Measurements from ENCODE around the gene ACACB.
A peak's percentile ranks its signal among the peaks of the same experiment; 100 is the strongest.

The ACACB gene

DNA sequence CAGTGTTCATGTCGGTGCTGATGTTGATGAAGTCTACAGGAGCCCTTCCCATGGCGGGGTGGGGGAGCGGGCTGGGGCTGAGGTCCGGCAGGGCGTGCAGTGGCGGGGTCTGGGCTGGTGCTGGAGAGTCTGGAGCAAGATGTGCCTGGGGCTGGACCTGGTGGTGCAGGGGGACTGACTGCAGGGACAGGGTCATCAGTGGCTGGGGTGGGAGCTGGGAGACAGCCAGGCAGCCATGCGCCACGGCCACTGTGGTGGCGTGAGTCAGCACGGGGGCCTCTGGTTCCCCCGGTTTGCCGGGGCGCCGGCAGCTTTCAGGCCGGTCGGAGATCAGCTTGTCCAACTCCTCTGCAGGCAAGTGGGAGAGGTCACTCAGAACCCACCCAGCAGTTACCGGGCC is 165.1 kb downstream of the ACACB start:
- DNase-seq, result no peak
- intact Hi-C loops (cut with DNase I), result no loop called here

DNA sequence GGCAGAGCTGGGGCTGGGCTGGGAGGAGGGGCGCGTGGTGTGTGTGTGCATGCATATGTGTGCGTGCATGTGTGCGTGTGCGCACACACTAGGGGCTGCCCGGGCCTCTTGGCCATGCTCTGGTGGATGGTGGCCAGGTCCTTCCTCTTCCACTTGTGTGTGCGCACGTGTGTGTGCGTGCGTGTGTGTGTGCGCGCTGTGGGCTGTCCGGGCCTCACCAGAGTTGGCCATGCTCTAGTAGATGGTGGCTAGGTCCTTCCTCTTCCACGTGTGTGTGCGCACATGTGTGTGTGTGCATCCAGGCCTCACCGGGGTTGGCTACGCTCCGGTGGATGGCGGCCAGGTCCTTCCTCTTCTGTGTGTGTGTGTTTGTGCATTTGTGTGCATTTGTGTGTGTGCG is 168.0 kb downstream of the ACACB start:
- DNase-seq, result no peak
- intact Hi-C loops (cut with DNase I), result no loop called here

- intact Hi-C loops (cut with DNase I), result no loop called here
Measured at GRCh38 chr12:109286252-109286651, 169.9 kb downstream of the ACACB start.

DNA sequence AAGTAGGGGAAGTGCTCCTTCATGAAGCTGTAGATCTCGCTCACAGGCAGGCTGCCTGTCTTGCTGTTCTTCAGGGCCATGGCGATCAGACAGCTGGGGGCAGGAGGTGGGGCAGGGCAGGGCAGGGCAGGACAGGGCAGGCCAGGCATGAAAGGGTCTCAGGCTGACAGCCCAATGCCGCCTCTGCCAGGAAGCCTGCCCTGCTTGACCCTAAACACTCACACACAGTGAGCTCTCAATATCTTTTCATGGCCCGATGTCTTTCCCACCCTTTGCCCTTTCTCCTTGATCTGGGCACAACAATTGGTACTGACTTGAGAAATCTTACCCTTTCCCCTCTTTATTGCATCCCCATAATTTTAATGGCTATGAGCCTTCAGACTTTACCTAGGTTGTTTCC is 170.3 kb downstream of the ACACB start:
- intact Hi-C loops (cut with DNase I), result no loop called here
- no peak for DNase-seq

More at GRCh38 chr12:109286252-109286651, 169.9 kb downstream of the ACACB start:
- DNase-seq, result no peak

GRCh38 chr12:109287181-109287580 is 170.8 kb downstream of the ACACB start:
- DNase-seq, result no peak

GRCh38 chr12:109287811-109288469 is 171.6 kb downstream of the ACACB start:
- intact Hi-C loops (cut with DNase I), result no loop called here
- no peak for DNase-seq

More at GRCh38 chr12:109287181-109287580, 170.8 kb downstream of the ACACB start:
- intact Hi-C loops (cut with DNase I), result no loop called here

DNA sequence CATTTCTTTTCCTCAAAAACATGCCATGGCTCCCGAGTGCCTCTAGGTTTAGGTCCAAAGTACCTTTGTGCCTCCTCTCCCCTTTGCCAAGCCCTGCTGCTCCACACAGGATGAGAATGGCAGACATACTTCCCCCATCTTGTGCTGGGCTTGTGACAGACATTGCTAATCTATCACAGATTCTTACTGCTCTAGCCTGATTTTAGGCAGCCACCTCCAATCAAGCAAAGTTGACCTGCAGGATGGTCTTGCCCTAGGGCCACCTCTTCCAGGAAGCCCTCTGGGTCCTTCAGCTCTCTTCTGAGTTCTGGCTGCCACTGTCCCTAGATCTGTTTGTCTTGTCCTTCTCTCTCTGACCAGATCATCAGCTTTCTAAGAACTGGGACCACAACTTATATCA is 172.2 kb downstream of the ACACB start:
- DNase-seq, result no peak
- intact Hi-C loops (cut with DNase I), result no loop called here

DNA sequence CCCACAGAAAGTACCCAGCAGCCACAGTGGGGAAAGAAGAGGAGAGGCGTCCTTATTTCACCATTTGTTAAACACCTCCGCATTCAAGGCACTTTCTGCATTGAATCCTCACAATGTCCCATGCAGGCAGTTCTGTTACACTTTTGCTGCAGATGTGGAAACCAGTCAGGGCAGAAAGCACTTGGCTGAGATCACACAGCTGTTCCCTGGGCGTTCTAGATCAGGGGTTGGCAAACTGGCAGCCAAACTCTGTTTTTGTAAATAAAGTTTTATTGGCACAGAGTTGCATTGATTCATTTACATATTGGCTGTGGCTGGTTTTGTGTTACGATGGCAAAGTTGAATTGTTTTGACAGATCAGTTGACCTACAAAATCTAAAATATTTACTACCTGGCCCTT is 172.6 kb downstream of the ACACB start:
- intact Hi-C loops (cut with DNase I), result no loop called here
- no peak for DNase-seq

DNA sequence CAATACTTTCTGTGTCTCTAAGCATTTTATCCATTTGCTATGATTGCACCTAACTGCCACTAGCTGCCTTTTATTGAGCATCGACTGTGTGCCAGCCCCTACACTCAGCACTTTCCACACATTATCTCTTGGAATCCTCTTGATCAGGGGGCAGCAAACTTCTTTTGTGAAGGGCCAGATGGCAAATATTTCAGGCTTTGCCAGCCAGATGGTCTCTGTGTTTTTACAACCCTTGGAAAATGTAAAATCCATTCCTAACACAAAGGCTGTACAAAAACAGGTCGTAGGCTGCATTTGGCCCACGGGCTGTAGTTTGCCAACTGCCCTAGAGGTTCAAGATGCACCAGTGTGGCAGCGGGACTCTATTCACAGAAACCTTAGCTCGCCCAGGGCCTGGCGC is 173.2 kb downstream of the ACACB start:
- intact Hi-C loops (cut with DNase I), result no loop called here
- DNase-seq, result no peak

DNA sequence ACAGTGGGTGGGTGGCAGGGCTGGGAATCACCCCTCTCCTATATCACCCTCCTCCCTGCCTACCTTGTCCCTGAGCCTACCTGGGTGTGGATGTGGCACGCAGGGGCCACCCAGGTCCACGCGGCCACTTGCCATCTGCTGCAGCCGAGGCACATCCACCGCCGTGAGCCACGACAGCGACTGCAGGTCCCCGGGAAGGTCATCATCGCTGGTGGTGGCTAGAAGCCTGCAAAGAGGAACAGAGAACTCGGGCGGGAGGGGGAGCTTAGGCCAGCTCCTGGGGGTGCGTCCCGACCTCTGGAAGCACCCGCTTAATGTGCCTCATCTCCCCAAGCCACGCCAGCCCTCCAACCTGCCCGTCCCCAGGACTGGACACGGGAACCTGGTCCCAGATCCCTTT is 173.7 kb downstream of the ACACB start:
- no peak for DNase-seq
- intact Hi-C loops (cut with DNase I), result no loop called here

DNA sequence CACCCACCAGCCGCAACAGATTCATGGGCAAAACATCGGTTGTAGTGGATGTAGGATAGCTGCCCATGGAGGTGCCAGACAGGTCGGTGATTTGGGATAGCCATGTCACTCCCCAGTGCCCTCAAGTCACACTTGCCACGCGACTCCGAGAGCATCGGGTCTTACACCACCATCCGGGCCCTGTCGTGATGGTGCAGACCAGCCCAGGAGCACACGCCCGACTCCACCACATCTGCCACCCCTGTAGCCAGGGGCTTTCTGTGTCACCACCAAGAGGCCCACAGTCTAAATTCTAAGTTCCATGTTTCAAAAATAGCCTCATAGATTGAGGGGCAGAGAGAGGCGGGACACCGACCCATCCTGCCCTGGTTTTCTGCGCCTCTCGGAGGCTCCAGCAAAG is 174.7 kb downstream of the ACACB start:
- DNase-seq, result no peak

DNA sequence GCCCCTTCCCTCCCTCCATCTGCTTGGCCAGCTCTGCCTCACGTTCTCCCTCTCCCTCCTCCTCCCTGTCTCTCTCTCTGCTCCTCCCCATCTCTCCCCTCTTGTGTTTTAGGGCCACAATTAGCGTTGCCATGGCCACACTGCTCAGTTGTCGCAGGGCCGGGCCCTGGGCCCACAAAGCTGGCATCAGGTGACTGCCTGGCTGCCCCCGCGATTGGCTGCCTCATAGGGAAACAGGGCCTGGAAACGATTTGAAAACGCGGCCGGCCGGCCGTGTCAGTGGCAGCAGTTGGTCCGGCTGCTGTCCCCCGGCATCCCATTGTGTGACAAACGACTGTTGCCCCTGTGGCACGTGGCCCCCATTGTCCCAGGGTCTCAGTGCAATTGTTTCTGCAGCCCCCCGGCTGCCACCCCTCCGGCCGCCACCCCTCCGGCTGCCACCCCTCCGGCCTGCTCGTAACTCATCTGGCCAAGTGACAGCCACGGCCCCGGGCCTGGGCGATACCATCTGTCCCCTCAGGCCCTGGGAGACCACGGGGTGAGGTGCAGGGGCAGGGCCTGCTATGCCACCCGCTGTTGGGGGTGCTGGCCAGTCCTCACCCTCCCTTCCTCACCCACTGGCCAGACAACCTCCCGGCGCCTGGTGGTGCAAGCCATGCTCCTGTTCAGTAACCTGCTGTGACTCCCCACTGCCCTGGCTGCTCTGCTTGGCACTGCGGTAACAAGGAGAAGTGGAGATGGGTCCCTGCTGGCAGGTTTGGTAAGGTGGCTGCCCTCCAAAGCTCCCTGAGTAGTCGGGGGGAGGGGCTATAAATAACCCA is 175.3 kb downstream of the ACACB start:
- intact Hi-C loops (cut with DNase I), result no loop called here
- DNase-seq, result peak; percentile 64 to 93 (median 81)

More for the DNA sequence above, 174.7 kb downstream of the ACACB start:
- intact Hi-C loops (cut with DNase I), result no loop called here

GRCh38 chr12:109292342-109292711 is 175.9 kb downstream of the ACACB start:
- intact Hi-C loops (cut with DNase I), result no loop called here
- no peak for DNase-seq

DNA sequence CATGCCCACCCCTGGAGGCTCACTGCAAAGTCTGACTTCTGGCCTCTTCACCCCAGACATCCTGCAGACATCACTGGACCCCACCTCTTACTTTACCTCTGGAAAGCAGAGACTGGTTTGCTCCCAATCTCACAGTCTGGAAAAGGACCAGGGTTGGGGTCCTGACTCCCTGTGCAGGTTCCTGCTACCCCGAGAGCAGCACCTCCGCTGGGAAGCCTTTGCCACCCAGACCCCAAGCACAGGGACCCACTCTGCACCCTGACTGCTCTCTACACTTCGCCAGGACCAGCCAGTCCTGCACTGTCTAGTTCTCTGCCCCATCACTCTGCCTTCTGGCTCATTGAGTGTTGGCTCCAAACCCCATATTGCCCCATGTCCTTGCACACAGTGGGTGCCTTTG is 176.7 kb downstream of the ACACB start:
- intact Hi-C loops (cut with DNase I), result no loop called here
- DNase-seq, result no peak

DNA sequence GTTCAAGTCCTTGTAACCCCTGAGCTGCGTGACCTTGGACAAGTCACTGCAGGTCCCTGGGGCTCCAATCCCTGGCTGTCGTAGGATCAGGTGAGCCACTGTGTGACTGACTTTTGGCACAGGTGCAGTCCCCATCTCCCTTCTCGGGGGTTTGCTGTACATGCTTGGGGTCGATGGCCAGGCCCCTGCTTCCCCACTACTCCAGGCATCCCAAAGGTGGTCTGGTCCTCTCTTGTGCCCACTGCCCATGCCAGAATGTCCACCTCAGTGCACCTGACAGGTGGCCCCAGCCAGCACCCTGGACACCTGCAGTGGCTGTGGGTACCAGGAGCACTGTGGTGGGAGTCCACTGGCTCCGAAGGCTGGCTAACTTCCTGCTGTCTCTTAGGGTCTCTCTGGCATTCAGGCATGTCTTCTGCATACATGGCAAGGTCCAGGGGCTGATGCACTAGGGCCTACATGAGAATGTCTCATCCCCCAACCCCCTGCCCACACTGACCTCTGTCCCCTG is 178.0 kb downstream of the ACACB start:
- no peak for DNase-seq
- intact Hi-C loops (cut with DNase I), result no loop called here

DNA sequence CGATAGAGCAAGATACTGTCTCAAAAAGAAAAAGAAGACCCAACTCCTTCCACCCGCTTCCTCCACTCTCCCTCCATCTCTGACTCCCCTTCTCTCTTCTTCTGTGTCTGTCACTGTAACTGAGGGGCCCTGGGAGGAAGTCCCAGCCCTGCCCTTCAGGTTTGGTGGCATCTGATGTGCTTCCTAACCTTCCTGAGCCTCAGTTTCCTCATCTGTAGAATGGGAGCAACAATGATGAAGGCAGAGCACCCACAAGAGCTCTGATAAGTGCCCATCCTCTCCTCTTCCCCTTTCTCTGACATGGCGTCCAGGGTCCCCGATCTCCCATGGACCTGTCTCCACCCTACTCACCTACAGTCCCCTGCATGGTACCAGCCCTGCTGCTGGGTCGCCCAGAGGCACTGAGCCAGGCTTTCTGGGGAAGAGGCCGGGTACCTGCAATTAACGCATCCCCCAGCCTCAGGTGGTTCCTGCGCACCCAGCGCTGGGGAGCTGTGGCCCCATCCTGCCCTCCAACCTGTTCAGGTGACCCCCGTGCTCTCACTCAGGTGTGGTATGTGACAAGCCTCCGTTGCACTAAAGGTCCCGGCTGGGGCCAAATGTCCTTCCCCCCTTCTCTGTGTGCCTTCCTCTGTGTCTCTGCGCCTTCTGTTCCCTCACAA is 179.5 kb downstream of the ACACB start:
- intact Hi-C loops (cut with DNase I), result no loop called here
- DNase-seq, result no peak

DNA sequence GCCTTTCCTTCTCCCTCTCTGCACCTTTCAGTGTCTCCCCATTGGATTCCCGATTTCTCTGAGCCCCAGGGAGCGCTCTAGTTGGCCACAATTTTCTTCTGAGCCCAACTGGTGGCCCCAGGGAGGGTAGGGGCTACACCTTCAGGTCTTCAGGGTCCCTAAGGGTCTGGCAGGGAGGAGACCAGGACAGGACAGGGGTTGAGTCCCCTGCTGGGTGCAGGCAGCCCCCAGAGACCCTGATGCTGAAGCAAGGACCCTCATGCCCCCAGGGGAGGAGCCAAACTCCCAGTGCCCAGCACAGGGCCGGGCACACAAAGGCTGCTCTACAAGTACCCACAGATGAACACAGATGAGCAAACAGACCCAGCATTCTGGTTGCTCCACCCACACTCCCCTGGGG is 180.0 kb downstream of the ACACB start:
- intact Hi-C loops (cut with DNase I), result no loop called here
- DNase-seq, result no peak

- DNase-seq, result no peak
- intact Hi-C loops (cut with DNase I), result no loop called here
Measured at GRCh38 chr12:109299849-109300248, 183.5 kb downstream of the ACACB start.

DNA sequence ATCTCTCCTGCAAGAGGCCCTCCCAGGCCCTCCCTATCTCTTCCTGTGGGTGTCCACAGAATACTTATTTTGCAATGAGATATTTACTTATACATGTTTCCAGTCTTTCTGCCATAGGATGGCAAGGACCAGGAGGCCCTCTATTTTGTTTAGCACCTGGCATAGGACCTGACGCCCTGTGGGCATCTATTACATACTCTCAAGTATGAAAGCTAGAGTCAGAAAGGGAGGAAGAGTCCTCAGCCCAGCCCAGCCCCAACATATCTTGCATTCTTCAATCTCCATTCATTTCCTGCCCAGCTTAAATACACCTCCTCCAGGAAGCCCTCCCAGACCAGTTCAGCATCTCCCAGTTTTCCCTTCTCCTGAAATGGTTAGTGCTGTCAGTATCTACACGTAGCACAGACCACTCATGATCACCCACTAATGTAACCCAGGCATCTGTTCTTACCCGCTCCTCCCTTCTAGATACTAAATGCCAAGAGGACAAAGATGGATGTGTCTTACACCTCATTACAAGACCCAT is 185.3 kb downstream of the ACACB start:
- intact Hi-C loops (cut with DNase I), result no loop called here
- no peak for DNase-seq

DNA sequence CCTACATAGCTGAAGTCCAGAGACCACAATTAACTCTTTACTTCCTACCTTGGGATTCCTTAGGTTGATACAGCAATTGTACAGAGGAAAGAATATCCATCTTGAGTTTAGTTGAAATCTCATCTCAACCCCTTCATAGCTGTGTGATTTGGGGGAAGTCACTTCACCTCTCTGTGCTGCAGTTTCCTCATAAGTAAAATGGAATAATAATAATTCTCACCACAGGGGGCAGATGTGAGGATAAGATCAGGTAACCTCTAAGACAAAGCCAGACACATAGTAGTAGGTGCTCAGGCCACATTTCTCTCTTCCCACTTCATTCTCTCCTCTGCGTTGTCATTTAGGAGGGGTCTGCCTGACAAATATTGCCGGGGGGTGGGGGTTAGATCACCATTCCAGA is 186.0 kb downstream of the ACACB start:
- DNase-seq, result no peak

More for the DNA sequence above, 186.0 kb downstream of the ACACB start:
- intact Hi-C loops (cut with DNase I), result no loop called here
